K562 treated with DMSO at 1 percent for 4 hours (cell line): Measurements from ENCODE around the gene FERMT2. TPM values are rescaled to one million over a fixed set of nuclear protein-coding genes. Genes with fewer than 3 reads are reported as not detected.

Experiments
- total RNA-seq: library from RNA; unstranded; fragments of 300-600 nt; gene quantifications from 2 replicates; pipeline ENCODE4 v1.2.3, GENCODE V29; 2022; ENCODE audit not compliant: insufficient read depth

Gene FERMT2
- total RNA-seq = 2.2 and 4.4 TPM in 2 replicates

GRCh38 chr14:52950898-52951680, at the start of gene FERMT2:
Gene FERMT2, minus strand, starts transcription at chr14:52951050. Its CDS starts 482 bp downstream, at chr14:52950568.

Other genes with a start within 250 kb of the FERMT2 start
- 54.0 and 54.7 TPM in 2 replicates for gene PSMC6, start 243.8 kb downstream of the FERMT2 start, total RNA-seq
- gene STYX, start 220.9 kb downstream of the FERMT2 start, total RNA-seq = 2.7 and 3.9 TPM in 2 replicates
- 5.4 and 8.7 TPM in 2 replicates for gene GNPNAT1, start 159.4 kb downstream of the FERMT2 start, total RNA-seq
- 2.4 and 2.6 TPM in 2 replicates for gene DDHD1, start 202.3 kb upstream of the FERMT2 start, total RNA-seq